SU-DHL-6 (cell line): ENCODE data around the gene TRIM61.

ENCODE experiments used
- CTCF ChIP-seq: fragments of 200-600 bp; sonication (generic); IDR thresholded peaks from one replicate; pipeline ENCODE4 v1.5.1; 2017; ENCODE audit warnings: antibody characterized with exemption, mild to moderate bottlenecking, low read length, moderate library complexity; ENCODE audit not compliant: insufficient read depth, poor library complexity, severe bottlenecking
- EZH2phosphoT487 ChIP-seq: fragments of 200-600 bp; sonication (generic), shearing (Covaris generic); conservative IDR thresholded peaks from 2 replicates; pipeline ENCODE4 v1.6.1; 2018; ENCODE audit warnings: mild to moderate bottlenecking, antibody characterized with exemption, low read length, moderate library complexity, mixed read lengths

GRCh38 chr4:164924670-164925238 is 52.7 kb downstream of the TRIM61 start:
- TF ChIP-seq CTCF (no peak), EZH2phosphoT487 (no peak)
